Measurements from ENCODE around the gene DELE1. TPM values are rescaled to one million over a fixed set of nuclear protein-coding genes. Genes with fewer than 3 reads are reported as not detected.

Gene DELE1
- total RNA-seq, 2 experiments from 2014 or later: 50.1 to 57.4 TPM

DNA sequence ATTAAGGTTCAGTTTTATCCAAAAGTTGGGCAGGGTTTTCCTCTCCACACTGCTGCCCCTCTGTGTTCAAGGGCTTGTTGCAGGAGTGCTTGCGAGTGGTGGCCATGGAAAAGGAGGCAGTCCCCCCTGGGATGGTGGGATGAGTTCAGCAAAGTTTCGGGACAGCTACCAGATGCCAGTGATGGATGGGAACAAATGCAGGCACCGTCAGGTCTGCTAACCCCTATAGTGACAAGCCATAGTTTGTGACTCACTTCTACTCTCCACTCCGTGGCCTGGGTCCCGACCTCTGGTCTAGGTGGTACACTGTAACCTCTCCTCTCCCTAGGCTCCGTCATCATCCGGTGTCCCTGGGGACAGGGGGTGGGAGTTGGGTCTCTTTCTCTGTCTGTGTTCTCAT is 41.4 kb downstream of the DELE1 start:
- Mint-ChIP-seq H3K9me3 (no peaks in the 10 kb centered on the region), H3K4me3 (no peak overlapping the region), H3K27me3 (no peaks in the 10 kb centered on the region), H3K27ac (no peak overlapping the region), H3K4me1 (ENCODE audit: low read depth) (peaks cover 28% of the 10 kb centered on the region), H3K36me3 (ENCODE audit: low read depth) (no peaks in the 10 kb centered on the region)
- no peak for TF ChIP-seq CTCF (IDR thresholded peaks at IDR 0.05)
- intact Hi-C loops (cut with micrococcal nuclease): no loop called here
- ATAC-seq: no peak
- POLR2A ChIA-PET: no interaction called here
- no peak for DNase-seq
- CTCF ChIA-PET: interaction anchor here (1.2 to 9.3 kb wide), 4 partner anchors 49 to 346 kb away, joined by 3 to 204 read pairs (median 4); partner anchors contain the start of gene DIAPH1

DNA sequence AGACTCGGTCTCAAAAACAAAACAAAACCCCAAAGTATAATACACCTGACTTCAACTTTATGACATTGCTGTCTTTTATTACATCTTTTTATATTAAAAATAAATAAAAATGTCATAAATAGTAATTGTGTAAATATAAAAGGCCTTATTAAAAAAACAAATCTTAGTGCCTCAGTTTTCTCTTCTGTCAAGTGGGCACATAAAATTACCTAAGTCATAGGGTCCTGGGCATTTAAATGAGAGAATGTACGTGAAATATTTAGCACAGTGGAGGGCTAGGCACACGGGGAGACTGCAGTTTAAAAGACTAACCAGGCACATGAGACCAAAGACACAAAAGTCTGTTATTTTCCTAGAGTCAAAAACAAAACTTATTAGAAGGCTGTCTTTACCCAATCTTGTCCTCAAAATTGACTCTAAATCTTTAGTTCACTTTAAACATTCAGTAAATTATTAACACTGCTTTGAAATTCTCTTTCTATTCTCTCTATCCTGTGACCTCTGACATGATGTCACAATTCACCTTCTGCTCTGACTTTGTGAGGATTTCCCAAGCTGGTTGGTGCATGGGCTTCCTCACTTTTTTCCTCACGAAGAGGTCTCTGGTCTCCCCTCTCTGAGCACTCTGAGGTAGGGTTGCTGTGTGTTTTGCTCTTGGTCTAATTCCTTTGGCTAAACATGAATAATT is 42.7 kb downstream of the DELE1 start:
- peaks cover 24% of the 10 kb centered on the region for H3K4me1 Mint-ChIP-seq (ENCODE audit: low read depth)
- CTCF ChIA-PET: no interaction called here
- TF ChIP-seq CTCF (IDR thresholded peaks at IDR 0.05): no peak
- intact Hi-C loops (cut with micrococcal nuclease): no loop called here
- no peaks in the 10 kb centered on the region for H3K9me3 Mint-ChIP-seq
- H3K27me3 Mint-ChIP-seq: no peaks in the 10 kb centered on the region
- ATAC-seq: no peak
- POLR2A ChIA-PET: no interaction called here
- H3K27ac Mint-ChIP-seq: no peak overlapping the region
- DNase-seq: no peak
- H3K4me3 Mint-ChIP-seq: no peak overlapping the region
- H3K36me3 Mint-ChIP-seq (ENCODE audit: low read depth): peaks cover 1% of the 10 kb centered on the region

DNA sequence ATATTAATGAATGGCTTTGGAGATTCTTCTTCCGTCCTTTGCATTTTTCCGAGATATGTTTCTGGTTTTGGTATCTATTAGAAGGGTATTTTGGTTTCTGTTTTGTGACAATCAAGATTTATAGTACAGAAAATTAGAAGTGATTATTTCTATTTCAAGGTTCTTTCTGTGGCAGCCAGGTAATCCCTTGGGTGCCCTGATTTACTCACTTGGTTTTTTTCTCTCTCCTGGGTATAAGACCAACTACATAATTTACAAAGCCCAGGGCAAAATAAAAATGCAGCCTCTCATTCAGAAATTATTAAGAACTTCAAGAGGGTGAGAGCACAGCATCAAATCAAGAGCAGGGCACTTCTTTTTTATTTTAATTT is 43.3 kb downstream of the DELE1 start:
- POLR2A ChIA-PET: no interaction called here
- Mint-ChIP-seq H3K4me3 (no peak overlapping the region), H3K4me1 (ENCODE audit: low read depth) (peaks cover 19% of the 10 kb centered on the region), H3K27me3 (no peaks in the 10 kb centered on the region), H3K27ac (no peak overlapping the region), H3K36me3 (ENCODE audit: low read depth) (peaks cover 2% of the 10 kb centered on the region), H3K9me3 (no peaks in the 10 kb centered on the region)
- ATAC-seq (no peak), DNase-seq (no peak)
- CTCF ChIA-PET: interaction anchor here (3.2 kb wide), 1 partner anchor 49 kb away, joined by 20 read pairs; no protein-coding TSS in a partner anchor
- TF ChIP-seq CTCF (IDR thresholded peaks at IDR 0.05): no peak
- intact Hi-C loops (cut with micrococcal nuclease): no loop called here

- POLR2A ChIA-PET: interaction anchor here (0.7 to 2.7 kb wide), 17 partner anchors 8 to 331 kb away, joined by 3 to 19 read pairs (median 4); partner anchors contain the start of genes DELE1, NDFIP1, PCDH1 and PCDH12
- Mint-ChIP-seq H3K27ac (peak within 1 kb of the TSS; percentile 97), H3K4me3 (peak within 1 kb of the TSS; percentile 85), H3K36me3 (ENCODE audit: low read depth) (peaks cover 12% of the 10 kb centered on the region), H3K4me1 (ENCODE audit: low read depth) (peaks cover 33% of the 10 kb centered on the region), H3K9me3 (no peaks in the 10 kb centered on the region), H3K27me3 (no peaks in the 10 kb centered on the region)
- TF ChIP-seq CTCF (IDR thresholded peaks at IDR 0.05): peak; percentile 99
- ATAC-seq (peak; percentile 96), DNase-seq (peak; percentile 97)
- CTCF ChIA-PET: interaction anchor here (0.7 to 6.4 kb wide), 46 partner anchors 10 to 405 kb away, joined by 3 to 126 read pairs (median 4); partner anchors contain the start of genes DELE1, DIAPH1, FCHSD1 and GNPDA1
- intact Hi-C loops (cut with micrococcal nuclease): no loop called here
Measured at GRCh38 chr5:141968914-141969608, 45.4 kb downstream of the DELE1 start, which contains the start of gene RNF14. RNF14 (plus strand) TSS chr5:141969105; CDS start chr5:141973589, 4,484 bp downstream.
